SK-N-SH (cell line): ENCODE measurements around the gene GLB1L3. TPM values are rescaled to one million over a fixed set of nuclear protein-coding genes. Genes with fewer than 3 reads are reported as not detected.

Source experiments
- CTCF ChIA-PET: fragments of 300-600, 350-600 bp; formaldehyde crosslinking; extraction: SDS; loops from one replicate; lab custom pipeline; 2021; lab: Yijun Ruan, JAX
- POLR2A ChIA-PET: fragments of 350-600 bp; sonication (Branson Sonifier 250); formaldehyde crosslinking; extraction: SDS; loops from one replicate; lab custom pipeline; 2020; ENCODE audit warnings: antibody characterized with exemption, inconsistent platforms; lab: Yijun Ruan, JAX
- DNase-seq: peaks from one replicate; pipeline ENCODE4 v3.0.0; 2012
- H2AFZ ChIP-seq: fragments of 200-600 bp; sonication (generic); 2 replicates; pipeline ENCODE4 v1.8.1; 2016; ENCODE audit warnings: antibody characterized with exemption, mild to moderate bottlenecking, low read depth
- H3F3A ChIP-seq: fragments of 200-600 bp; sonication (generic); replicated peaks from 2 replicates; pipeline ENCODE3; 2016; ENCODE audit warnings: antibody characterized with exemption, mild to moderate bottlenecking; ENCODE audit not compliant: insufficient read depth
- H3K27ac ChIP-seq, 2 experiments: fragments of 200-500 bp in 1 of 2; fragments of 200-600 bp in 1 of 2; sonication (Bioruptor generic) in 1 of 2; sonication (generic), shearing (Covaris generic) in 1 of 2; 2 replicates each; pipeline versions ENCODE4 v1.5.1 to v1.6.1; 2014 to 2016; ENCODE audit warnings: low read depth in 2 of 2, inconsistent platforms in 1 of 2, low read length in 1 of 2, mild to moderate bottlenecking in 1 of 2, mixed read lengths in 1 of 2
- H3K27me3 ChIP-seq: fragments of 200-600 bp; sonication (generic), shearing (Covaris generic); 2 replicates; pipeline ENCODE4 v1.6.1; 2016; ENCODE audit warnings: mixed run types; ENCODE audit not compliant: insufficient read depth
- H3K36me3 ChIP-seq, 2 experiments: fragments of 200-500 bp in 1 of 2; fragments of 200-600 bp in 1 of 2; sonication (Bioruptor generic) in 1 of 2; sonication (generic) in 1 of 2; replicated peaks in 1 of 2; 2 replicates each; pipeline versions ENCODE3 to v1.5.1; 2014 to 2016; ENCODE audit warnings: low read length in 1 of 2, mild to moderate bottlenecking in 1 of 2; ENCODE audit not compliant: insufficient read depth in 2 of 2, control insufficient read depth in 1 of 2
- H3K4me1 ChIP-seq, 2 experiments: fragments of 200-500 bp in 1 of 2; fragments of 200-600 bp in 1 of 2; sonication (Bioruptor generic) in 1 of 2; sonication (generic), shearing (Covaris generic) in 1 of 2; 2 replicates each; pipeline versions ENCODE4 v1.5.1 to v1.6.1; 2014 to 2016; ENCODE audit warnings: low read depth in 1 of 2, low read length in 1 of 2, mixed run types in 1 of 2; ENCODE audit not compliant: insufficient read depth in 2 of 2, control insufficient read depth in 1 of 2
- H3K4me2 ChIP-seq: fragments of 200-600 bp; sonication (generic), shearing (Covaris generic); 2 replicates; pipeline ENCODE4 v1.6.1; 2017; ENCODE audit warnings: mixed run types
- H3K4me3 ChIP-seq, 2 experiments: fragments of 200-500 bp in 1 of 2; fragments of 200-600 bp in 1 of 2; sonication (Bioruptor generic) in 1 of 2; sonication (generic), shearing (Covaris generic) in 1 of 2; 2 replicates each; pipeline versions ENCODE4 v1.5.1 to v1.8.1; 2014 to 2016; ENCODE audit warnings: low read depth in 2 of 2, inconsistent platforms in 1 of 2, low read length in 1 of 2, mild to moderate bottlenecking in 1 of 2, mixed read lengths in 1 of 2, moderate library complexity in 1 of 2
- H3K79me2 ChIP-seq: fragments of 200-600 bp; sonication (generic); 2 replicates; pipeline ENCODE4 v1.8.1; 2017; ENCODE audit warnings: mild to moderate bottlenecking; ENCODE audit not compliant: insufficient read depth
- H3K9ac ChIP-seq: fragments of 200-600 bp; sonication (generic); 2 replicates; pipeline ENCODE4 v1.6.1; 2017; ENCODE audit warnings: mixed run types
- H3K9me2 ChIP-seq: fragments of 200-600 bp; sonication (generic); 2 replicates; pipeline ENCODE4 v1.6.1; 2017; ENCODE audit warnings: mixed run types
- H3K9me3 ChIP-seq: fragments of 200-600 bp; sonication (generic); 2 replicates; pipeline ENCODE4 v1.6.1; 2017; ENCODE audit warnings: mixed run types, mild to moderate bottlenecking, moderate library complexity
- H4K20me1 ChIP-seq: fragments of 200-600 bp; sonication (generic); 2 replicates; pipeline ENCODE4 v1.6.1; 2017; ENCODE audit warnings: mild to moderate bottlenecking, mixed run types; ENCODE audit not compliant: insufficient read depth
- CHD2 ChIP-seq: fragments of 150-350 bp; IDR thresholded peaks from 2 replicates; pipeline ENCODE4 v1.6.1; 2018; ENCODE audit warnings: low read length; ENCODE audit not compliant: partially characterized antibody
- CTCF ChIP-seq: fragments of 200-600 bp; sonication (generic); IDR thresholded peaks from 2 replicates; pipeline ENCODE4 v1.6.1; 2017; ENCODE audit warnings: antibody characterized with exemption, mild to moderate bottlenecking, moderate library complexity
- ELF1 ChIP-seq: IDR thresholded peaks from 2 replicates; pipeline ENCODE4 v1.4.0; 2012
- EP300 ChIP-seq, 2 experiments: IDR thresholded peaks; 2 replicates each; pipeline versions ENCODE4 v1.4.0 to v1.6.1; 2012; ENCODE audit warnings: borderline replicate concordance in 1 of 2, low read depth in 1 of 2, low read length in 1 of 2
- FOSL2 ChIP-seq: IDR thresholded peaks from 2 replicates; pipeline ENCODE4 v1.4.0; 2012; ENCODE audit warnings: low read depth, mild to moderate bottlenecking, moderate library complexity, borderline replicate concordance
- FOXJ3 ChIP-seq: sonication (generic); formaldehyde crosslinking; IDR thresholded peaks from 2 replicates; pipeline ENCODE4 v1.5.1; 2020; ENCODE audit warnings: mild to moderate bottlenecking, missing genetic modification reagents
- GABPA ChIP-seq: IDR thresholded peaks from 2 replicates; pipeline ENCODE4 v1.4.0; 2012; ENCODE audit warnings: low read depth, mild to moderate bottlenecking
- GATA2 ChIP-seq: sonication (generic); formaldehyde crosslinking; IDR thresholded peaks from 2 replicates; pipeline ENCODE4 v1.5.0; 2020; ENCODE audit warnings: mild to moderate bottlenecking, missing genetic modification reagents
- MAX ChIP-seq: IDR thresholded peaks from 2 replicates; pipeline ENCODE4 v1.4.0; 2012; ENCODE audit warnings: low read depth
- MEF2A ChIP-seq: IDR thresholded peaks from 2 replicates; pipeline ENCODE4 v1.4.0; 2012; ENCODE audit warnings: low read depth, borderline replicate concordance
- MXI1 ChIP-seq: IDR thresholded peaks from 2 replicates; pipeline ENCODE4 v1.6.1; 2012; ENCODE audit warnings: mild to moderate bottlenecking, low read depth, low read length, improper control_type of control experiment
- NFIC ChIP-seq: IDR thresholded peaks from 2 replicates; pipeline ENCODE4 v1.4.0; 2012; ENCODE audit warnings: borderline replicate concordance
- NRF1 ChIP-seq: IDR thresholded peaks from 2 replicates; pipeline ENCODE4 v1.6.1; 2012; ENCODE audit warnings: low read depth, mild to moderate bottlenecking, low read length
- PBX3 ChIP-seq: IDR thresholded peaks from 2 replicates; pipeline ENCODE4; 2012
- POLR2AphosphoS5 ChIP-seq: IDR thresholded peaks from 2 replicates; pipeline ENCODE4 v1.6.1; 2012; ENCODE audit warnings: low read depth, low read length
- RCOR1 ChIP-seq: fragments of 150-350 bp; IDR thresholded peaks from 2 replicates; pipeline ENCODE4 v1.6.1; 2017; ENCODE audit warnings: antibody characterized with exemption, low read length
- RXRA ChIP-seq: IDR thresholded peaks from 2 replicates; pipeline ENCODE4 v1.4.0; 2012; ENCODE audit warnings: low read depth, mild to moderate bottlenecking, borderline replicate concordance
- SIN3A ChIP-seq: IDR thresholded peaks from 2 replicates; pipeline ENCODE4 v1.6.1; 2012; ENCODE audit warnings: low read depth, mild to moderate bottlenecking, low read length, moderate library complexity, borderline replicate concordance
- SMC3 ChIP-seq: IDR thresholded peaks from 2 replicates; pipeline ENCODE4 v1.6.1; 2012; ENCODE audit warnings: low read depth, low read length, improper control_type of control experiment
- TAF1 ChIP-seq: IDR thresholded peaks from 2 replicates; pipeline ENCODE4 v1.6.1; 2012; ENCODE audit warnings: low read depth, mild to moderate bottlenecking, low read length, moderate library complexity, borderline replicate concordance
- TCF12 ChIP-seq: IDR thresholded peaks from 2 replicates; pipeline ENCODE4 v1.4.0; 2012
- TEAD4 ChIP-seq: IDR thresholded peaks from 2 replicates; pipeline ENCODE4 v1.4.0; 2012; ENCODE audit warnings: mild to moderate bottlenecking, borderline replicate concordance; ENCODE audit not compliant: insufficient read depth
- ZBTB33 ChIP-seq: IDR thresholded peaks from 2 replicates; pipeline ENCODE4 v1.4.0; 2012; ENCODE audit warnings: low read depth, borderline replicate concordance
- WGBS: methylation state at CpG from one replicate; pipeline ENCODE4 v1.1.6; 2017; ENCODE audit warnings: low lambda C conversion rate; 5-methylcytosine and 5-hydroxymethylcytosine counted together
- polyA plus RNA-seq, 3 experiments: library from polyadenylated mRNA; depleted of rRNA; stranded (reverse); fragments of >200 nt; gene quantifications; 2 replicates each; pipeline ENCODE4 v1.2.3, GENCODE V29; 2012

Gene GLB1L3
- polyA plus RNA-seq, 1 of the 3 experiments (the other 2 are of a cell fraction): not detected

GRCh38 chr11:134359646-134360045, 83.5 kb downstream of the GLB1L3 start:
- ChIA-PET POLR2A (no interaction called here), CTCF (interaction anchor here (0.6 to 1.7 kb wide), 27 partner anchors 9 to 715 kb away, joined by 3 to 13 read pairs (median 3); no protein-coding TSS in a partner anchor)
- no peaks in the 10 kb centered on the region for H3K79me2 ChIP-seq
- no peak overlapping the region for H2AFZ ChIP-seq
- H3K9me3 ChIP-seq: no peaks in the 10 kb centered on the region
- H3K27me3 ChIP-seq: no peaks in the 10 kb centered on the region
- DNase-seq: no peak
- H3K4me3 ChIP-seq: no peak overlapping the region
- no peak overlapping the region for H3K27ac ChIP-seq
- H3K36me3 ChIP-seq: no peaks in the 10 kb centered on the region
- no peaks in the 10 kb centered on the region for H4K20me1 ChIP-seq
- 60% methylated on average over 10 of the region's 10 CpGs for WGBS
- no peaks in the 10 kb centered on the region for H3F3A ChIP-seq
- H3K4me1 ChIP-seq: no peaks in the 10 kb centered on the region; a peak in 1 of 4 replicates
- no peak overlapping the region for H3K9ac ChIP-seq
- TF ChIP-seq MEF2A (no peak), MXI1 (no peak)
- no peak overlapping the region for H3K4me2 ChIP-seq
- H3K9me2 ChIP-seq: no peaks in the 10 kb centered on the region

DNA sequence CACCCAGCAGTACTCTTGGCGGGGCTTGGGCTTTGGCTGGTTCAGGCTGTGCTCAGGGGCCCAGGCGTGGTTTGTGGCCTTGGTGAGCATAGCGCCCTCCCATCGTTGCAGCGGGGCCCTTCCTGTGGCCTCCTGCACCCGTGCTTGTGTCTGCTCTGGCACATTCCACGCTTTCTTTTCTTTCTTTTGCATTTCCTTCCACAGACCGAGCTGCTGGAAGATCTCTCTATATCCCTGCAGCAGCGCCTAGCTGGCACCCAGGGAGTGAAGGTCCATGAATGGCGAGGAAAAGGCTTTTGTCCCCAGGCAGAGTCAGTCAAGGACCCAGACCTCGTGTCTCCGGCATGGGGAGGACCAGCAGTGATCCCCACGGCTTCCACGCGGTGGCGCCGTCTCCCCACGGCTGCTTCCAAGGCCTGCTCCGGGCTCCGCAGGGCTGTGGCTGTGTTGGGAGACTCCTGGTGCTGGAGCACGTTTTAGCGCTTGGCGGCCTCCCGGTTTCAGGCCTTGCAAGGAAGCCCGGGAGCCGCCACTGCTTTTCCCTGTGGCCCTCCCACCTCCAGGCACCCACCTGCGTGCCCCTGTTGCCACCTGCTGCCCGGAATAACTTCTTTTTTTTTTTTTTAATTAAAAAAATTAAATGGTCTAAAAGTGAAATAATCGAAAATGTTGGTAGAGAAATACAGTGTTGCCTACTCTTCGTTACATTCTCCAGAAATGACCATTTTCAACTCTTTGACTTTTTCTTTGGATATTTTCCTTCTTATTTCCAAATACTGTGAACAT, 84.1 kb downstream of the GLB1L3 start:
- CTCF ChIA-PET: interaction anchor here (0.6 to 1.7 kb wide), 23 partner anchors 10 to 714 kb away, joined by 3 to 13 read pairs (median 4); no protein-coding TSS in a partner anchor
- Histone ChIP-seq H3K36me3 (no peaks in the 10 kb centered on the region), H3K9me3 (no peaks in the 10 kb centered on the region), H3K4me1 (no peaks in the 10 kb centered on the region; a peak in 1 of 4 replicates), H3K4me2 (no peak overlapping the region), H4K20me1 (no peaks in the 10 kb centered on the region), H3K9me2 (no peaks in the 10 kb centered on the region), H3K79me2 (no peaks in the 10 kb centered on the region), H2AFZ (no peak overlapping the region), H3K27ac (no peak overlapping the region), H3K9ac (no peak overlapping the region), H3K27me3 (no peaks in the 10 kb centered on the region), H3F3A (no peaks in the 10 kb centered on the region), H3K4me3 (no peak overlapping the region)
- POLR2A ChIA-PET: no interaction called here
- WGBS: 38% methylated on average over 27 of the region's 30 CpGs
- peak; percentile 98 for DNase-seq
- TF ChIP-seq EP300 (IDR thresholded peaks at IDR 0.05; ENCODE audit: borderline replicate concordance in 1 of 2, low read depth in 1 of 2, low read length in 1 of 2) (no peak), CHD2 (peak; percentile 37), CTCF (peak; percentile 76), FOSL2 (no peak), MAX (0 out of 2 replicates have a peak, but pooled peaks have one; percentile 30), TCF12 (no peak), ZBTB33 (no peak), RCOR1 (peak; percentile 36; the same call in 1 of the 2 replicates), ELF1 (no peak), RXRA (no peak), FOXJ3 (CRISPR knock-in tag) (no peak), MXI1 (peak; percentile 78; the same call in 1 of the 2 replicates), GATA2 (CRISPR knock-in tag) (no peak), NRF1 (no peak), POLR2AphosphoS5 (no peak), TAF1 (no peak), GABPA (no peak), NFIC (no peak), SMC3 (peak; percentile 93), SIN3A (no peak), PBX3 (no peak), MEF2A (no peak), TEAD4 (no peak)
